A673 (cell line): ENCODE measurements around the gene EPHB2.

Source experiments
- EZH2 ChIP-seq: fragments of 200-600 bp; sonication (generic); IDR thresholded peaks from 2 replicates; pipeline ENCODE4 v1.6.1; 2017; ENCODE audit warnings: borderline replicate concordance, low read depth, mild to moderate bottlenecking, mixed read lengths, antibody characterized with exemption, low read length; ENCODE audit not compliant: poor library complexity, severe bottlenecking
- TF ChIP-seq, protein P1 (sequence below): fragments of 300-800, 200-600 bp; sonication (generic); conservative IDR thresholded peaks from 2 replicates; pipeline ENCODE4 v1.5.1; 2017; ENCODE audit warnings: low read depth, mild to moderate bottlenecking, antibody characterized with exemption, low read length, moderate library complexity, mixed read lengths

DNA sequence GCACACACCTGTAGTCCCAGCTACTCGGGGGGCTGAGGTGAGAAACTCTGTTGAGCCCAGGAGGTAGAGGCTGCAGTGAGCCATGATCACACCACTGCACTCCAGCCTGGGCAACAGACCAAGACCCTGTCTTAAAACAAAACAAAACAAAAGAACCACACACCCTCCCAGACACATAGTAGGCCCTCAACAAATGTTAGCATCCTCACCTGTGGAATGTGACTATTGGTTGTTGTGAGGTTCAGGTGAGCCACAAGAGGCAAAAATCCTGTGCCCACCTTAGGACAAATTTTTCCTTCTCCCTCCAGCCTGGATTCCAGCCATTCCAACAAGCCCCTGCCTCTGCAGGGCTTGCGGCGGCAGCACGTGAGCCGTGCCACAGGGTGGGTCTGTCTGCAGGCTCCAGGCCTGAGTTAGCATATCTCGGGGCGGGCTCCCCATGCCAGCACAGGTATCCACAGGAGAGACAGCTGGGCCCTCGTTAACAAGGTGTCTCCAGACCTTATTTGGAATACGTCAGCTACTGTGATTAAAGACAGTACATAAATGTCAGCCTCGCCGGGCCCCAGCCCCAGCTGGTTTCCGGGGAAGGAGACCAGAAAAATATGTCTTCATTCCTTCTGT lies 40.2 kb upstream of the EPHB2 start:
- TF ChIP-seq, protein P1, sequence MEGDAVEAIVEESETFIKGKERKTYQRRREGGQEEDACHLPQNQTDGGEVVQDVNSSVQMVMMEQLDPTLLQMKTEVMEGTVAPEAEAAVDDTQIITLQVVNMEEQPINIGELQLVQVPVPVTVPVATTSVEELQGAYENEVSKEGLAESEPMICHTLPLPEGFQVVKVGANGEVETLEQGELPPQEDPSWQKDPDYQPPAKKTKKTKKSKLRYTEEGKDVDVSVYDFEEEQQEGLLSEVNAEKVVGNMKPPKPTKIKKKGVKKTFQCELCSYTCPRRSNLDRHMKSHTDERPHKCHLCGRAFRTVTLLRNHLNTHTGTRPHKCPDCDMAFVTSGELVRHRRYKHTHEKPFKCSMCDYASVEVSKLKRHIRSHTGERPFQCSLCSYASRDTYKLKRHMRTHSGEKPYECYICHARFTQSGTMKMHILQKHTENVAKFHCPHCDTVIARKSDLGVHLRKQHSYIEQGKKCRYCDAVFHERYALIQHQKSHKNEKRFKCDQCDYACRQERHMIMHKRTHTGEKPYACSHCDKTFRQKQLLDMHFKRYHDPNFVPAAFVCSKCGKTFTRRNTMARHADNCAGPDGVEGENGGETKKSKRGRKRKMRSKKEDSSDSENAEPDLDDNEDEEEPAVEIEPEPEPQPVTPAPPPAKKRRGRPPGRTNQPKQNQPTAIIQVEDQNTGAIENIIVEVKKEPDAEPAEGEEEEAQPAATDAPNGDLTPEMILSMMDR: no peak
- TF ChIP-seq EZH2: no peak
